ENCODE results near the gene KNSTRN.

DNA sequence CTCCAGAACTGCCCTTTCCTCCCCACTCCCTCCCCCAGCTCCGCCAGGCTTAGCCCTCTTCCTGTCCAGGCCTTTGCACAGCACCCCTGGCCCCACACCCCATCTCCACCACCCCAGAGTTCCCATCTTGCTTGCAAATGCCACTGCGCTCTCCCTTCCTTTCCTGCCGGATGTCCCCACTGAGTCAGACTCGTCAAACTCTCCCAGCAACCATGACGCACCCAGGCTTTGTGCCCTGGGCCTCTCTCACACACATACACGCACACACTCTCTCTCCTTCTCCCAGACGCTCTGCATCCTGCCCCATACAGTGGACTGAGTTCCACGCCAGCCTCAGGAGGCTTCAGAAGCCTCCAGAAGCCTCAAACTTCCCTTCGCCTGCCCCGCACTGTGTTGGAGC is 39.0 kb upstream of the KNSTRN start:
- no peak for TF ChIP-seq EZH2 (IDR thresholded peaks at IDR 0.05; ENCODE audit: low read length, missing control alignments)
- TF ChIP-seq, protein P1, sequence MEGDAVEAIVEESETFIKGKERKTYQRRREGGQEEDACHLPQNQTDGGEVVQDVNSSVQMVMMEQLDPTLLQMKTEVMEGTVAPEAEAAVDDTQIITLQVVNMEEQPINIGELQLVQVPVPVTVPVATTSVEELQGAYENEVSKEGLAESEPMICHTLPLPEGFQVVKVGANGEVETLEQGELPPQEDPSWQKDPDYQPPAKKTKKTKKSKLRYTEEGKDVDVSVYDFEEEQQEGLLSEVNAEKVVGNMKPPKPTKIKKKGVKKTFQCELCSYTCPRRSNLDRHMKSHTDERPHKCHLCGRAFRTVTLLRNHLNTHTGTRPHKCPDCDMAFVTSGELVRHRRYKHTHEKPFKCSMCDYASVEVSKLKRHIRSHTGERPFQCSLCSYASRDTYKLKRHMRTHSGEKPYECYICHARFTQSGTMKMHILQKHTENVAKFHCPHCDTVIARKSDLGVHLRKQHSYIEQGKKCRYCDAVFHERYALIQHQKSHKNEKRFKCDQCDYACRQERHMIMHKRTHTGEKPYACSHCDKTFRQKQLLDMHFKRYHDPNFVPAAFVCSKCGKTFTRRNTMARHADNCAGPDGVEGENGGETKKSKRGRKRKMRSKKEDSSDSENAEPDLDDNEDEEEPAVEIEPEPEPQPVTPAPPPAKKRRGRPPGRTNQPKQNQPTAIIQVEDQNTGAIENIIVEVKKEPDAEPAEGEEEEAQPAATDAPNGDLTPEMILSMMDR (conservative IDR thresholded peaks at IDR 0.05 in 1 of 2, IDR thresholded peaks at IDR 0.05 in 1 of 2; ENCODE audit: low read depth in 1 of 2, low read length in 2 of 2) = no peak
